8988T (cell line): Measurements from ENCODE around the gene NEDD4.
"Not testable (repeated sequence)": the region's sequence is repeated elsewhere in the genome, so short reads cannot be mapped to it uniquely, and the experiment has no call there.

Experiments used
- DNase-seq: peaks from one replicate; pipeline ENCODE4 v3.0.0; 2011

The NEDD4 gene

GRCh38 chr15:55993111-55993803 is at the start of gene NEDD4:
NEDD4 (minus strand) TSS chr15:55993612; CDS start chr15:55993555, 57 bp downstream.
- peak; percentile 72 for DNase-seq

- DNase-seq, result no peak
Measured at GRCh38 chr15:56042498-56042897, 49.1 kb upstream of the NEDD4 start.

- no peak for DNase-seq
Measured at GRCh38 chr15:56042031-56042430, 48.6 kb upstream of the NEDD4 start.

GRCh38 chr15:56040081-56041035 is 46.9 kb upstream of the NEDD4 start:
- no peak for DNase-seq

GRCh38 chr15:56038707-56039106 is 45.3 kb upstream of the NEDD4 start:
- no peak for DNase-seq

GRCh38 chr15:56038015-56038414 is 44.6 kb upstream of the NEDD4 start:
- no peak for DNase-seq

GRCh38 chr15:56036546-56037067 is 43.2 kb upstream of the NEDD4 start:
- DNase-seq, result no peak

GRCh38 chr15:56035166-56035565 is 41.8 kb upstream of the NEDD4 start:
- no peak for DNase-seq

- DNase-seq, result no peak
Measured at GRCh38 chr15:56034514-56034913, 41.1 kb upstream of the NEDD4 start.

GRCh38 chr15:56032373-56032772 is 39.0 kb upstream of the NEDD4 start:
- DNase-seq, result no peak

- DNase-seq, result no peak
Measured at GRCh38 chr15:56031836-56032235, 38.4 kb upstream of the NEDD4 start.

- no peak for DNase-seq
Measured at GRCh38 chr15:56031402-56031801, 38.0 kb upstream of the NEDD4 start.

- DNase-seq, result no peak
Measured at GRCh38 chr15:56028430-56028829, 35.0 kb upstream of the NEDD4 start.

GRCh38 chr15:56023160-56023559 is 29.7 kb upstream of the NEDD4 start:
- not testable (repeated sequence) for DNase-seq

GRCh38 chr15:56019819-56020486 is 26.5 kb upstream of the NEDD4 start:
- DNase-seq, result no peak

GRCh38 chr15:56019060-56019793 is 25.8 kb upstream of the NEDD4 start:
- no peak for DNase-seq

- DNase-seq, result no peak
Measured at GRCh38 chr15:56017920-56018319, 24.5 kb upstream of the NEDD4 start.

- DNase-seq, result no peak
Measured at GRCh38 chr15:56017511-56017910, 24.1 kb upstream of the NEDD4 start.

GRCh38 chr15:56016281-56016680 is 22.9 kb upstream of the NEDD4 start:
- DNase-seq, result no peak

GRCh38 chr15:56014677-56015076 is 21.3 kb upstream of the NEDD4 start:
- no peak for DNase-seq

GRCh38 chr15:56007053-56007452 is 13.6 kb upstream of the NEDD4 start:
- DNase-seq, result not testable (repeated sequence)

- not testable (repeated sequence) for DNase-seq
Measured at GRCh38 chr15:56006371-56006770, 13.0 kb upstream of the NEDD4 start.
